SK-N-SH (cell line): ENCODE results near the gene KCNN3. TPM values are rescaled to one million over a fixed set of nuclear protein-coding genes. Genes with fewer than 3 reads are reported as not detected.

Source experiments
- CTCF ChIA-PET: fragments of 300-600, 350-600 bp; formaldehyde crosslinking; extraction: SDS; loops from one replicate; lab custom pipeline; 2021; lab: Yijun Ruan, JAX
- POLR2A ChIA-PET: fragments of 350-600 bp; sonication (Branson Sonifier 250); formaldehyde crosslinking; extraction: SDS; loops from one replicate; lab custom pipeline; 2020; ENCODE audit warnings: antibody characterized with exemption, inconsistent platforms; lab: Yijun Ruan, JAX
- DNase-seq: peaks from one replicate; pipeline ENCODE4 v3.0.0; 2012
- H2AFZ ChIP-seq: fragments of 200-600 bp; sonication (generic); 2 replicates; pipeline ENCODE4 v1.8.1; 2016; ENCODE audit warnings: antibody characterized with exemption, mild to moderate bottlenecking, low read depth
- H3F3A ChIP-seq: fragments of 200-600 bp; sonication (generic); replicated peaks from 2 replicates; pipeline ENCODE3; 2016; ENCODE audit warnings: antibody characterized with exemption, mild to moderate bottlenecking; ENCODE audit not compliant: insufficient read depth
- H3K27ac ChIP-seq, 2 experiments: fragments of 200-500 bp in 1 of 2; fragments of 200-600 bp in 1 of 2; sonication (Bioruptor generic) in 1 of 2; sonication (generic), shearing (Covaris generic) in 1 of 2; 2 replicates each; pipeline versions ENCODE4 v1.5.1 to v1.6.1; 2014 to 2016; ENCODE audit warnings: low read depth in 2 of 2, inconsistent platforms in 1 of 2, low read length in 1 of 2, mild to moderate bottlenecking in 1 of 2, mixed read lengths in 1 of 2
- H3K27me3 ChIP-seq: fragments of 200-600 bp; sonication (generic), shearing (Covaris generic); 2 replicates; pipeline ENCODE4 v1.6.1; 2016; ENCODE audit warnings: mixed run types; ENCODE audit not compliant: insufficient read depth
- H3K36me3 ChIP-seq, 2 experiments: fragments of 200-500 bp in 1 of 2; fragments of 200-600 bp in 1 of 2; sonication (Bioruptor generic) in 1 of 2; sonication (generic) in 1 of 2; replicated peaks in 1 of 2; 2 replicates each; pipeline versions ENCODE3 to v1.5.1; 2014 to 2016; ENCODE audit warnings: low read length in 1 of 2, mild to moderate bottlenecking in 1 of 2; ENCODE audit not compliant: insufficient read depth in 2 of 2, control insufficient read depth in 1 of 2
- H3K4me1 ChIP-seq, 2 experiments: fragments of 200-500 bp in 1 of 2; fragments of 200-600 bp in 1 of 2; sonication (Bioruptor generic) in 1 of 2; sonication (generic), shearing (Covaris generic) in 1 of 2; 2 replicates each; pipeline versions ENCODE4 v1.5.1 to v1.6.1; 2014 to 2016; ENCODE audit warnings: low read depth in 1 of 2, low read length in 1 of 2, mixed run types in 1 of 2; ENCODE audit not compliant: insufficient read depth in 2 of 2, control insufficient read depth in 1 of 2
- H3K4me2 ChIP-seq: fragments of 200-600 bp; sonication (generic), shearing (Covaris generic); 2 replicates; pipeline ENCODE4 v1.6.1; 2017; ENCODE audit warnings: mixed run types
- H3K4me3 ChIP-seq, 2 experiments: fragments of 200-500 bp in 1 of 2; fragments of 200-600 bp in 1 of 2; sonication (Bioruptor generic) in 1 of 2; sonication (generic), shearing (Covaris generic) in 1 of 2; 2 replicates each; pipeline versions ENCODE4 v1.5.1 to v1.8.1; 2014 to 2016; ENCODE audit warnings: low read depth in 2 of 2, inconsistent platforms in 1 of 2, low read length in 1 of 2, mild to moderate bottlenecking in 1 of 2, mixed read lengths in 1 of 2, moderate library complexity in 1 of 2
- H3K79me2 ChIP-seq: fragments of 200-600 bp; sonication (generic); 2 replicates; pipeline ENCODE4 v1.8.1; 2017; ENCODE audit warnings: mild to moderate bottlenecking; ENCODE audit not compliant: insufficient read depth
- H3K9ac ChIP-seq: fragments of 200-600 bp; sonication (generic); 2 replicates; pipeline ENCODE4 v1.6.1; 2017; ENCODE audit warnings: mixed run types
- H3K9me2 ChIP-seq: fragments of 200-600 bp; sonication (generic); 2 replicates; pipeline ENCODE4 v1.6.1; 2017; ENCODE audit warnings: mixed run types
- H3K9me3 ChIP-seq: fragments of 200-600 bp; sonication (generic); 2 replicates; pipeline ENCODE4 v1.6.1; 2017; ENCODE audit warnings: mixed run types, mild to moderate bottlenecking, moderate library complexity
- H4K20me1 ChIP-seq: fragments of 200-600 bp; sonication (generic); 2 replicates; pipeline ENCODE4 v1.6.1; 2017; ENCODE audit warnings: mild to moderate bottlenecking, mixed run types; ENCODE audit not compliant: insufficient read depth
- CHD2 ChIP-seq: fragments of 150-350 bp; IDR thresholded peaks from 2 replicates; pipeline ENCODE4 v1.6.1; 2018; ENCODE audit warnings: low read length; ENCODE audit not compliant: partially characterized antibody
- EZH2phosphoT487 ChIP-seq: fragments of 200-600 bp; sonication (generic); IDR thresholded peaks from 2 replicates; pipeline ENCODE4 v1.6.1; 2017; ENCODE audit warnings: low read depth, mixed run types, mild to moderate bottlenecking, antibody characterized with exemption, moderate library complexity, borderline replicate concordance
- FOSL2 ChIP-seq: IDR thresholded peaks from 2 replicates; pipeline ENCODE4 v1.4.0; 2012; ENCODE audit warnings: low read depth, mild to moderate bottlenecking, moderate library complexity, borderline replicate concordance
- FOXM1 ChIP-seq: IDR thresholded peaks from 2 replicates; pipeline ENCODE4 v1.4.0; 2012; ENCODE audit warnings: low read depth, mild to moderate bottlenecking
- GABPA ChIP-seq: IDR thresholded peaks from 2 replicates; pipeline ENCODE4 v1.4.0; 2012; ENCODE audit warnings: low read depth, mild to moderate bottlenecking
- GATA2 ChIP-seq: sonication (generic); formaldehyde crosslinking; IDR thresholded peaks from 2 replicates; pipeline ENCODE4 v1.5.0; 2020; ENCODE audit warnings: mild to moderate bottlenecking, missing genetic modification reagents
- IRF3 ChIP-seq: fragments of 150-350 bp; IDR thresholded peaks from 2 replicates; pipeline ENCODE4 v1.6.1; 2016; ENCODE audit warnings: mild to moderate bottlenecking, low read depth, low read length
- MAX ChIP-seq: IDR thresholded peaks from 2 replicates; pipeline ENCODE4 v1.4.0; 2012; ENCODE audit warnings: low read depth
- MXI1 ChIP-seq: IDR thresholded peaks from 2 replicates; pipeline ENCODE4 v1.6.1; 2012; ENCODE audit warnings: mild to moderate bottlenecking, low read depth, low read length, improper control_type of control experiment
- PBX3 ChIP-seq: IDR thresholded peaks from 2 replicates; pipeline ENCODE4; 2012
- REST ChIP-seq: IDR thresholded peaks from 2 replicates; pipeline ENCODE4 v1.6.1; 2012; ENCODE audit warnings: mild to moderate bottlenecking, low read depth, low read length, moderate library complexity
- RFX5 ChIP-seq: IDR thresholded peaks from 2 replicates; pipeline ENCODE4 v1.6.1; 2012; ENCODE audit warnings: mild to moderate bottlenecking, improper control_type of control experiment, low read length
- RXRA ChIP-seq: IDR thresholded peaks from 2 replicates; pipeline ENCODE4 v1.4.0; 2012; ENCODE audit warnings: low read depth, mild to moderate bottlenecking, borderline replicate concordance
- SIN3A ChIP-seq: IDR thresholded peaks from 2 replicates; pipeline ENCODE4 v1.6.1; 2012; ENCODE audit warnings: low read depth, mild to moderate bottlenecking, low read length, moderate library complexity, borderline replicate concordance
- SMC3 ChIP-seq: IDR thresholded peaks from 2 replicates; pipeline ENCODE4 v1.6.1; 2012; ENCODE audit warnings: low read depth, low read length, improper control_type of control experiment
- TAF1 ChIP-seq: IDR thresholded peaks from 2 replicates; pipeline ENCODE4 v1.6.1; 2012; ENCODE audit warnings: low read depth, mild to moderate bottlenecking, low read length, moderate library complexity, borderline replicate concordance
- TCF12 ChIP-seq: IDR thresholded peaks from 2 replicates; pipeline ENCODE4 v1.4.0; 2012
- USF1 ChIP-seq: IDR thresholded peaks from 2 replicates; pipeline ENCODE4 v1.4.0; 2012; ENCODE audit warnings: low read depth, borderline replicate concordance
- YY1 ChIP-seq: IDR thresholded peaks from 2 replicates; pipeline ENCODE4 v1.4.0; 2012; ENCODE audit warnings: low read depth, mild to moderate bottlenecking
- WGBS: methylation state at CpG from one replicate; pipeline ENCODE4 v1.1.6; 2017; ENCODE audit warnings: low lambda C conversion rate; 5-methylcytosine and 5-hydroxymethylcytosine counted together
- polyA plus RNA-seq, 3 experiments: library from polyadenylated mRNA; depleted of rRNA; stranded (reverse); fragments of >200 nt; gene quantifications; 2 replicates each; pipeline ENCODE4 v1.2.3, GENCODE V29; 2012

KCNN3 gene
- polyA plus RNA-seq, 1 of the 3 experiments (the other 2 are of a cell fraction) = 0.16 TPM

GRCh38 chr1:154798645-154799044, 71.4 kb downstream of the KCNN3 start:
- H3K9me3 ChIP-seq = no peaks in the 10 kb centered on the region
- 33% methylated on average over 1 of the region's 1 CpG for WGBS
- H3K4me3 ChIP-seq = no peak overlapping the region
- H3K36me3 ChIP-seq = no peaks in the 10 kb centered on the region
- no peak overlapping the region for H3K4me2 ChIP-seq
- no peaks in the 10 kb centered on the region for H3K79me2 ChIP-seq
- peaks cover 0 to 12% of the 10 kb centered on the region in 2 experiments; a peak in 1 of 4 replicates for H3K4me1 ChIP-seq
- no peaks in the 10 kb centered on the region for H4K20me1 ChIP-seq
- H3K9me2 ChIP-seq = no peaks in the 10 kb centered on the region
- no peak overlapping the region for H3K9ac ChIP-seq
- no peaks in the 10 kb centered on the region for H3F3A ChIP-seq
- H2AFZ ChIP-seq = no peak overlapping the region
- no peak for TF ChIP-seq SMC3
- TF ChIP-seq RFX5 = no peak
- TF ChIP-seq FOSL2 = no peak
- TF ChIP-seq USF1 = no peak
- no peak for TF ChIP-seq RXRA
- no peak for TF ChIP-seq GATA2
- no peak for TF ChIP-seq EZH2phosphoT487
- no peak for TF ChIP-seq MAX
- no peak for TF ChIP-seq CHD2
- no peak for TF ChIP-seq GABPA
- no peak for TF ChIP-seq SIN3A
- no peak for TF ChIP-seq PBX3
- no peak for TF ChIP-seq REST
- TF ChIP-seq YY1 = no peak
- no peak for TF ChIP-seq TCF12
- TF ChIP-seq IRF3 = no peak
- no peak for TF ChIP-seq TAF1
- TF ChIP-seq FOXM1 = no peak
- TF ChIP-seq MXI1 = no peak
- ChIA-PET CTCF (no interaction called here), POLR2A (no interaction called here)
- DNase-seq = no peak
- peaks cover 44% of the 10 kb centered on the region for H3K27me3 ChIP-seq
- no peak overlapping the region for H3K27ac ChIP-seq
